H7 (cell line): ENCODE measurements around the gene PRM1. TPM values are rescaled to one million over a fixed set of nuclear protein-coding genes. Genes with fewer than 3 reads are reported as not detected.

Experiments used
- DNase-seq: peaks from one replicate; pipeline ENCODE4 v3.0.0; 2012
- H3K27me3 ChIP-seq: 2 replicates; pipeline ENCODE4 v1.6.0; 2011; ENCODE audit warnings: mild to moderate bottlenecking, low read length; ENCODE audit not compliant: control insufficient read depth, insufficient read depth
- H3K36me3 ChIP-seq: replicated peaks from 2 replicates; pipeline ENCODE4 v1.5.1; 2011; ENCODE audit warnings: low read length; ENCODE audit not compliant: control insufficient read depth, insufficient read depth
- H3K4me3 ChIP-seq: 2 replicates; pipeline ENCODE4 v1.5.1; 2011; ENCODE audit warnings: low read depth, mild to moderate bottlenecking, control low read depth, low read length, moderate library complexity; ENCODE audit not compliant: insufficient read depth
- total RNA-seq: library from RNA; depleted of rRNA; stranded (reverse); fragments of >200 nt; shearing (Covaris generic); gene quantifications from 2 replicates; pipeline ENCODE4 v1.2.3, GENCODE V29; 2014

Gene PRM1
- total RNA-seq, 1 experiment from 2014 or later = not detected

DNA sequence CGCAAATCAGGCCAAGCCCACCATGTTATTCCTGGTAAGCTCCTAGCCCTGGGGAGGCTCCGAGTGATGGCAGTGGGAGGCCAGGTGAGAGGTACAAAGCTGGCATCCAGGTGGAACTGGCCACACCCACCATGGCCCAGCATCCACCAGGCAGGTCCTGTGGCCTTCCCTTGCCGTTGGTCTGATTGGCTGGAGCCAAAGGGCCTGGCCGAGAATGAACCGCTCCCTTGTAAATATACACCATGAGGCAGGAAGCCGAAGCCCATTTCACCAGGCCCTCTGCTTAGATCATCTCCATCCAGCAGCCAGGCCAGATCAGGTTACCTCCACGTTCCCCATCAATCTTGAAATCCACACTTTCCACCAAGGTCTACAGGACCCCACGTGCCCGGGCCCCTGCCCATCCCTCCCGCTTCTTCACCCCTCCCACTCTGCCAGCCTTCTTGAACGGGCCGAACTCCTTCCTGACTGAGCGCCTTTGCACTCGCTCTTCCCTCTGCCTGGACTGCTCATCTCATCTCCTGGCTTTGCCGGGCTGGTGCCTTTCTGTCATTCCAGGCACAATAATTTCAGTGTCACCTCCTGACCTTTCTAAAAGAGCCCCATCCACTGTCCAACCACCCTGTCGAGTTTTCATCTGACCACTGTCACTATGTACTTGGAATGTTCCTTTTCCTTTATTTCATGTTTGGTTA, 30.9 kb downstream of the PRM1 start:
- H3K36me3 ChIP-seq = peaks cover 15% of the 10 kb centered on the region
- no peak overlapping the region for H3K4me3 ChIP-seq
- H3K27me3 ChIP-seq = no peaks in the 10 kb centered on the region
- peak; percentile 74 for DNase-seq

GRCh38 chr16:11249233-11250061, 31.7 kb downstream of the PRM1 start:
- H3K4me3 ChIP-seq = no peak overlapping the region
- H3K36me3 ChIP-seq = peaks cover 12% of the 10 kb centered on the region
- DNase-seq = peak; percentile 66
- H3K27me3 ChIP-seq = no peaks in the 10 kb centered on the region

DNA sequence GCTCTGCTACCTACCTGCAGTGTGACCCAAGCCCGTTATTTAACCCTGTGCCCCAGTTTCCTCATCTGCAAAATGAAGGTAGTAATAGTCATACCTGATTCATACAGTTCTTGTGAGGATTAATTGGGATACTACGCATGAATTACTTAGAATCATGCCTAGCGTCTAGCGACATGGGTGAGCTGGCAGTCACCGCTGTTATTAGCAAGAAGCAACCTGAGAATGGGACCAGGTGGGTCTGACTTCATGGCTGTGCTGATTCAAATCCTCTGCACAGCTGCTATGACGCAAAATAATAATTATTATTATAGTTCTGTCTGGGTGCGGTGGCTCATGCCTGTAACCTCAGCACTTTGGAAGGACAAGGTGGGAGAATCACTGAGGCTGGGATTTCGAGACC, 33.0 kb downstream of the PRM1 start:
- no peaks in the 10 kb centered on the region for H3K27me3 ChIP-seq
- H3K4me3 ChIP-seq = no peak overlapping the region
- H3K36me3 ChIP-seq = peaks cover 4% of the 10 kb centered on the region
- no peak for DNase-seq

- DNase-seq = no peak
- Histone ChIP-seq H3K27me3 (no peaks in the 10 kb centered on the region), H3K36me3 (no peaks in the 10 kb centered on the region), H3K4me3 (no peak overlapping the region)
These were observed 35.1 kb downstream of the PRM1 start for GRCh38 chr16:11245988-11246387.

GRCh38 chr16:11245222-11245737, 35.9 kb downstream of the PRM1 start:
- Histone ChIP-seq H3K27me3 (no peaks in the 10 kb centered on the region), H3K4me3 (no peak overlapping the region), H3K36me3 (no peaks in the 10 kb centered on the region)
- no peak for DNase-seq

- H3K27me3 ChIP-seq = no peaks in the 10 kb centered on the region
- no peaks in the 10 kb centered on the region for H3K36me3 ChIP-seq
- DNase-seq = no peak
- no peak overlapping the region for H3K4me3 ChIP-seq
These were observed 38.5 kb downstream of the PRM1 start for GRCh38 chr16:11242658-11243057.

DNA sequence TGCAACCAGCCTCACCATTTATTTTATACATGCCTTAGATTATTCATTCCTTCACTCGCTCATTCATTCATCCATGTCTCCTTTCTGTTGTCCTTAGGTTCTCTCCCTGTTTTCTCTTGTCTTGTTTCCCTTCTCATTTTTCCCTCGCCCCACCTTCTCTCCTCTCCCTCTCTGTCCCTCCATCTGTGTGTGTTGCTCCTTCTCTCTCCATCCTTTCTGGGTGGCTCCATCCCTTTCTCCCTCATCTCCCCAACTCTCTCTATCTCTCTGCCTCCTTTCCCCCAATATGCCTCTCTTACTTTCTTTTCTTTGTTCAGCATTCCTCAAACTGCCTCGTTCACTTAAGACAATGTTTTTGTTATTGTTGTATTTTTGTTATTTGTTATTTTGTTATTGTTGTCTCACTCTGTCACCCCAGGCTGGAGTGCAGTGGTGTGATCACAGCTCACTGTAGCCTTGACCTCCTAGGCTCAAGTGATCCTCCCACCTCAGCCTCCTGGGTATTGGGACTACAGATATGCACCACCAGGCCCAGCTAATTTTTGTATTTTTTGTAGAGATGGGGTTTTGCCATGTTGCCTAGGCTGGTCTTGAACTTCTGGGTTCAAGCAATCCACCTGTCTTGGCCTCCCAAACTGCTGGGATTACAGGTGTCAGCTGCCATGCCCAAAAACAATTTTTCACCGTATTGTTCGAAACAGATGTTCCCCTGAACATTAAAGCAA, 39.5 kb downstream of the PRM1 start:
- no peak for DNase-seq
- H3K36me3 ChIP-seq = no peaks in the 10 kb centered on the region
- no peaks in the 10 kb centered on the region for H3K27me3 ChIP-seq
- H3K4me3 ChIP-seq = no peak overlapping the region

- Histone ChIP-seq H3K36me3 (no peaks in the 10 kb centered on the region), H3K27me3 (no peaks in the 10 kb centered on the region), H3K4me3 (no peak overlapping the region)
- DNase-seq = no peak
These were observed 40.3 kb downstream of the PRM1 start for GRCh38 chr16:11240636-11241473.

DNA sequence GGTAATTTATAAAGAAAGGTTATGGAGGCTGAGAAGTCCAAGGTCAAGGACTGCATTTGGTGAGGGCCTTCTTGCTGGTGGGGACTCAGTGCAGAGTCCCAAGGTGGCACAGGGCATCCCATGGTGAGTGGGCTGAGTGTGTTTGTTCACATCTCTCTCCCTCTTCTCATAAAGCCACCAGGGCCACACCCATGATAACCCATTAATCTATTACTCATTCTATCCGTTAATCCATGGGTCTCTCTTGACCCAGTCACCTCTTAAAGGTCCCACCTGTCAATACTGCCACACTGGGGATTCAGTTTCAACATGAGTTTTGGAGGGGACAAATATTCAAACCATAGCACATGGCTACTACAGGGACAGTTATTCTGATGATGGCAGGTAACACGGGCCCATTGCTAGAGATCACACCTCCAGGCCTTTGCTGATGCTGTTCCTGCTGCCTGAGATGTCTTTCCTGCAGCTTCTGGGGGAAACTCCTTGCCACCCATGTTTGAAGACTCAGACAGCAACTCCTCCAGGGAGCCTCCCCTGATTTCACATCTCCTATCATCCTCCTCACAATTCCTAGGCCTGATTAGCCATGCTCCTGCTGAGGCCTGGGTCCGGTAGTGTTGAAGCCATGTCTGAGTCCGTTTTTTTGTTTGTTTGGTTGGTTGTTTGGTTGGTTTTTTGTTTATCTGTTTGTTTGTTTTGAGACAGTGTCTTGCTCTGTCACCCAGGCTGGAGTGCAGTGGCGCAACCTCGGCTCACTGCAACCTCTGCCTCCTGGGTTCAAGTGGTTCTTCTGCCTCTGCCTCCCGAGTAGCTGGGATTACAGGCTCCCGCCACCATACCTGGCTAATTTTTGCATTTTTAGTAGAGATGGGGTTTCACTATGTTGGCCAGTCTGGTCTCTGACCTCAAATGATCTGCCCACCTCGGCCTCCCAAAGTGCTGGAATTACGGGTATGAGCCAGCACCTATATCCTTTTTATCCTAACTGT, 41.2 kb downstream of the PRM1 start:
- no peak overlapping the region for H3K4me3 ChIP-seq
- no peak for DNase-seq
- H3K36me3 ChIP-seq = no peaks in the 10 kb centered on the region
- H3K27me3 ChIP-seq = no peaks in the 10 kb centered on the region

DNA sequence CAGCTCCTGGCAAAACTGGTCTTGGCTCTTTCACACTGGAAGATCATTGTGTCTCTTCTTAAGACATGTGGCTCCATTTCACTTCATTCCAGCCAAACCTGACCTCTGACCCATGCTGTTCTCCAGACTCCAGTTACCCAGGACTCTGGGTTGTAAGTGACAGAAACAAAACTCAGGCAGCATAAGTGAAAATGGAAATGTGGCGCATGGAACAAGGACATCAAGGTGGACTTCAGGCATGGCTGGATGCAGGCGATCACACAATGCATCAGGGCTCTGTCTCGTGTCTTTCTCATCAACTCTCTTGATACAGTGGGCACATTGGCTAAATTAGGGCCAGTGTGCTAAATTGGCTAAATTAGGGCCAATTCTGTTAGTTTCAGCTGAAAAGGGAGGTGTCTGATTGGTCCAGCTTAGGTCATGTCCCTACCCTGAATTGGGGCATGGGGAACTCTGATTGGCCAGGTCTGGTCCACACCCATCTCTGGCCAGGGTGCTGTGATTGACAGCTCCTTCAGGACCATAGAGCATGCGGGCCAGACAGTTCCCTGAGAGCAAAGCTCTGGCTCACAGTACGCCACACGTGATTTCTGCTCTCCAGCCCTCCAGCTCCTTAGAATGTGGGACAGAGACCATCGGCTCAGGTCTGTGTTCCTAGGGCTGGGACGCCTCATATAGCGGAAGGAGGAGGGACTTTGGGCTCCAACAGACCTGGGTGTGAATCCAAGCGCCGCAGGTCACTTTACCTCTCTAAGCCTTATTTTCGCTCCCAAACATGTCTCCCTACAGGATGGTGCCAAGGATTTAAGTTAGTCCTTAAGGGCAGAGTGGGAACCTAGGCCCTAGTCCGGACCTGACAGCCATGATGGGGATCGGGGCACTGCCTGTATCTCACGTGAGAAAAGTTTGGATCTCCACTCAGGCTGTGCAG, 42.6 kb downstream of the PRM1 start:
- Histone ChIP-seq H3K27me3 (no peaks in the 10 kb centered on the region), H3K36me3 (no peaks in the 10 kb centered on the region), H3K4me3 (no peak overlapping the region)
- DNase-seq = peak; percentile 83

DNA sequence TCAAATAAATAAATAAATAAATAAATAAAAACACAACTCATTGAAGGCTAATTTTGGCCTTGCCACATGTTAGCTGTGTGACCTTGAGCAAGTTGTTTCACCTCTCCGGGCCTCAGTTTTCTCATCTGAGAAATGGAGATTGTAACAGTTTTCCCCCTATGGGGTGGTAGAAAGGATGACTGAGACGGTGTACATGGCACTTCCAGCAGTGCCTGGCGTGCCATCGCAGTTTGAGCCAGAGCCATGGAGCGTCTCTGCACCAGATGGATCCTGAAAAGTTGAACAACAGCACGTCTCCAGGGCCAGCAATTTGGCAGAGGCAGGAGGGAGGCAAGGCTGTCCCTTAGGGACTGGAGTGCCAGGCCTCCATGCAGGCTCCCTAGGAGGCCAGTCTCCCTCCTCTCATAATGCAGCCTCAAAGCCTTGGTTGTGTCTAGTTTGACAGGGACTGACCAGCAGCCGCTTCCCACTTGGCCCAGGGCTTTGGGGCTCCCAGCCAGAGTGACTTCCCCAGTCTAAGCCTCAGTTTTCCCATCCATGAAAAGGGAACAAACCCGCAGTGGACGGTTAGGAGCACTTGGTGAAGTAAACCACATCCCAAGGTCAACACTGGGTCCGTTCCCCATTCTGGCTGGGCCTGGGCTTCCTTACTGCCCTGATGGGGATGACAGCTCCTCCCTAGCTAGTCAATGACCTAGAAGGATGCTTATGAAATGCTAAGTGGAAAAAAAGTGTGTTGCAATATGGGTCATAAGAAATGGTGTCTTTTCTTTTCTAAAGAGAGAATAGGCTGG, 44.5 kb downstream of the PRM1 start:
- Histone ChIP-seq H3K36me3 (no peaks in the 10 kb centered on the region), H3K4me3 (no peak overlapping the region), H3K27me3 (no peaks in the 10 kb centered on the region)
- DNase-seq = no peak

- no peak for DNase-seq
- no peaks in the 10 kb centered on the region for H3K36me3 ChIP-seq
- H3K4me3 ChIP-seq = no peak overlapping the region
- no peaks in the 10 kb centered on the region for H3K27me3 ChIP-seq
These were observed 45.5 kb downstream of the PRM1 start for GRCh38 chr16:11235703-11235991.
